Trophoblast cell (in vitro differentiated cells and primary cell): ENCODE measurements around the gene TXNRD2.
A peak's percentile ranks its signal among the peaks of the same experiment; 100 is the strongest.

Experiments
- DNase-seq, 2 donors: peaks; one replicate each; pipeline ENCODE4 v3.0.0-alpha.2; 2016
- H2AFZ ChIP-seq: 2 replicates; pipeline ENCODE4 v1.6.1; 2013; ENCODE audit warnings: low read length, moderate library complexity, mild to moderate bottlenecking; ENCODE audit not compliant: insufficient read depth, poor library complexity
- H2AK5ac ChIP-seq: 2 replicates; pipeline ENCODE4 v1.6.1; 2013; ENCODE audit warnings: mild to moderate bottlenecking, low read length
- H2BK120ac ChIP-seq: 2 replicates; pipeline ENCODE4 v1.6.1; 2013; ENCODE audit warnings: low read length, mild to moderate bottlenecking, moderate library complexity; ENCODE audit not compliant: insufficient read depth, poor library complexity
- H2BK12ac ChIP-seq: 2 replicates; pipeline ENCODE4 v1.6.1; 2013; ENCODE audit warnings: mild to moderate bottlenecking, low read length, moderate library complexity
- H2BK5ac ChIP-seq: 2 replicates; pipeline ENCODE4 v1.6.1; 2013; ENCODE audit warnings: low read length, low read depth, moderate library complexity, mild to moderate bottlenecking; ENCODE audit not compliant: poor library complexity
- H3K14ac ChIP-seq: 2 replicates; pipeline ENCODE4 v1.6.1; 2013; ENCODE audit warnings: mild to moderate bottlenecking, low read length
- H3K18ac ChIP-seq: 2 replicates; pipeline ENCODE4 v1.6.1; 2013; ENCODE audit warnings: mild to moderate bottlenecking, low read length
- H3K23ac ChIP-seq: 2 replicates; pipeline ENCODE4 v1.6.1; 2013; ENCODE audit warnings: low read length
- H3K27ac ChIP-seq: 2 replicates; pipeline ENCODE4 v1.5.1; 2013; ENCODE audit warnings: low read depth, mild to moderate bottlenecking, inconsistent platforms, low read length, moderate library complexity
- H3K27me3 ChIP-seq: 2 replicates; pipeline ENCODE4 v1.6.1; 2013; ENCODE audit warnings: inconsistent platforms, mild to moderate bottlenecking, low read length, moderate library complexity; ENCODE audit not compliant: insufficient read depth
- H3K36me3 ChIP-seq, 2 experiments: 1 replicate in 1 of 2; 2 replicates in 1 of 2; pipeline ENCODE4 v1.6.1; 2013; ENCODE audit warnings: low read length in 2 of 2, mild to moderate bottlenecking in 2 of 2, moderate library complexity in 1 of 2; ENCODE audit not compliant: insufficient read depth in 2 of 2, control insufficient read depth in 1 of 2
- H3K4ac ChIP-seq: 2 replicates; pipeline ENCODE4 v1.6.1; 2013; ENCODE audit warnings: low read depth, mild to moderate bottlenecking, low read length, moderate library complexity
- H3K4me1 ChIP-seq, 2 experiments: 1 replicate in 1 of 2; 2 replicates in 1 of 2; pipeline ENCODE4 v1.6.1; 2013; ENCODE audit warnings: low read length in 2 of 2, mild to moderate bottlenecking in 2 of 2, moderate library complexity in 1 of 2; ENCODE audit not compliant: insufficient read depth in 2 of 2, control insufficient read depth in 1 of 2
- H3K4me2 ChIP-seq: 2 replicates; pipeline ENCODE4 v1.6.1; 2013; ENCODE audit warnings: inconsistent platforms, mild to moderate bottlenecking, low read length, moderate library complexity
- H3K4me3 ChIP-seq: 2 replicates; pipeline ENCODE4 v1.5.1; 2013; ENCODE audit warnings: mild to moderate bottlenecking, low read depth, low read length, inconsistent platforms
- H3K79me1 ChIP-seq: one replicate; pipeline ENCODE4 v1.6.1; 2013; ENCODE audit warnings: low read length
- H3K79me2 ChIP-seq: 2 replicates; pipeline ENCODE4 v1.6.1; 2013; ENCODE audit warnings: low read length, mild to moderate bottlenecking; ENCODE audit not compliant: control insufficient read depth, insufficient read depth, poor library complexity
- H3K9ac ChIP-seq: 2 replicates; pipeline ENCODE4 v1.6.1; 2013; ENCODE audit warnings: mild to moderate bottlenecking, low read length
- H3K9me3 ChIP-seq: 2 replicates; pipeline ENCODE4 v1.6.1; 2013; ENCODE audit warnings: low read depth, mild to moderate bottlenecking, control low read depth, inconsistent platforms, low read length; ENCODE audit not compliant: insufficient read depth
- H4K12ac ChIP-seq: 2 replicates; pipeline ENCODE4 v1.6.1; 2013; ENCODE audit warnings: low read depth, mild to moderate bottlenecking, low read length, moderate library complexity
- H4K8ac ChIP-seq: 2 replicates; pipeline ENCODE4 v1.6.1; 2013; ENCODE audit warnings: low read depth, mild to moderate bottlenecking, low read length, moderate library complexity
- H4K91ac ChIP-seq: one replicate; pipeline ENCODE4 v1.6.1; 2013; ENCODE audit warnings: low read depth, mild to moderate bottlenecking, low read length, moderate library complexity
- WGBS: extraction: QIAGEN DNeasy Blood & Tissue Kit; methylation state at CpG from one replicate; pipeline ENCODE4 v1.1.7; 2013; ENCODE audit warnings: missing lambda C conversion rate; ENCODE audit not compliant: insufficient read length, insufficient coverage; ENCODE audit errors: extremely low coverage; 5-methylcytosine and 5-hydroxymethylcytosine counted together

The TXNRD2 gene

DNA sequence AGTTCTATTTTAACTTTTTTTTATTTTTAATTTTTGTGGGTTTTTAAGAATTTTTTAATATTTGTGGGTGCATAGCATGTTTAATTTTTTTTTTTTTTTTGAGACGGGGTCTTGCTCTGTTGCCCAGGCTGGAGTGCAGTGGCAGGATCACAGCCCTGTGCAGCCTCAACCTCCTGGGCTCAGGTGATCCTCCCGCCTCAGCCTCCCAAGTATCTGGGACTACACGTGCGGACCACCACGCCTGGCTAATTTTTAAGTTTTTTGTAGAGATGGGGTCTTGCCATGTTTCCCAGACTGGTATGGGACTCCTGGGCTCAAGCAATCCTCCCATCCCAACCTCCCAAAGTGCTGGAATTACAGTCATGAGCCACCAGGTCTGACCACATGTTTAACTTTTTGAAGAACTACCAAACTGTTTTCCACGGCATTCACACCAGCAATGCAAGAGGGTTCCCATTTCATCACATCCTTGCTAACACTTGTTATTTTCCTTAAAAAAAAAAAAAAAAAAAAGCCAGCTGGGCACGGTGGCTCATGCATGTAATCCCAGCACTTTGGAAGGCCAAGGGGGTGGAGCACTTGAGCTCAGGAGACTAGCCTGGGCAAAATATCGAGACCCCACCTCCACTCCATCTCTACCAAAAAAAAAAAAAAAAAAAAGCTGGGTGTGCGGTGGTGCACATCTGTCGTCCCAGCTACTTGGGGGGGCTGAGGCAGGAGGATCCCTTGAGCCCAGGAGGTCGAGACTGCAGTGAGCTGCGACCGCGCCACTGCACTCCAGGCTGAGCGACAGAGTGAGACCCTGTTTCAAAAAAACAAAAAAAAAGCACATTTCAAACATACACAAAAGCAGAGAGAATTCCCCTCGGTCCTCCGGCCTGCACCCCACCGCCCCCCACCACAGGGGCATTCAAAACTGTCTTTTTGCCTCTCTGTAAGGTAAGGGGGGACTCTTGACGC, 16.7 kb upstream of the TXNRD2 start:
- peaks cover under 1% of the 10 kb centered on the region for H3K79me2 ChIP-seq
- H3K23ac ChIP-seq: no peak overlapping the region
- no peak overlapping the region for H2AFZ ChIP-seq
- peak overlapping the region; percentile 81 for H4K8ac ChIP-seq
- peak overlapping the region; percentile 58 for H3K14ac ChIP-seq
- peak in 1 of 2 donors; percentile 19 for DNase-seq
- H2BK12ac ChIP-seq: peak overlapping the region; percentile 44
- no peak overlapping the region for H4K12ac ChIP-seq
- H2BK5ac ChIP-seq: no peak overlapping the region
- H3K9me3 ChIP-seq: peaks cover 2% of the 10 kb centered on the region
- no peak overlapping the region for H3K4me3 ChIP-seq
- no peak overlapping the region for H3K4ac ChIP-seq
- H2BK120ac ChIP-seq: no peak overlapping the region
- H3K79me1 ChIP-seq: peaks cover 17% of the 10 kb centered on the region
- H3K27ac ChIP-seq: no peak overlapping the region
- H3K27me3 ChIP-seq: no peaks in the 10 kb centered on the region
- H4K91ac ChIP-seq: peak overlapping the region; percentile 44
- no peak overlapping the region for H2AK5ac ChIP-seq
- WGBS: no CpG with 5 or more reads among the region's 19 CpGs
- H3K4me1 ChIP-seq: peaks cover 29 to 33% of the 10 kb centered on the region in 2 experiments
- no peak overlapping the region for H3K9ac ChIP-seq
- H3K18ac ChIP-seq: peak overlapping the region; percentile 54
- peak overlapping the region; percentile 65 for H3K4me2 ChIP-seq
- no peaks in the 10 kb centered on the region for H3K36me3 ChIP-seq

DNA sequence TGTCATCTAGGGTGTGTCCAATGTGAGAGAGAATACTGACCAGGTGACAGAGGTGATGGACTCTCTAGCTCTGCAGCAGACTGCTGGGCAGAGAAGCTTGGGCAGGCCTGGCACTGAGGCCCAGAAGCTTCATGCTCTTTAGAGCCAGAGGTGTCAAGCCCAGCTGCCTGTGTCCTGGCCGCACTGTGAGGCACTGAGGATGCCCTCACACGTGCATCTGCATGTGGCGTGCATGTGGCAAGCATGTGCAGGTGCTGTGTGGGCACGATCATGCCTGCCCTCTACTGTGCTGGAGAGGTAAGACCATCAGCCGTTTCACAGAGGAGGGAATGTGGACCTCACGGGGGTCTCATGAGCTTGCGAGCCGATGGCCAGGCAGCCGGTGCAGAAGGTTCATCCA, 15.8 kb upstream of the TXNRD2 start:
- Histone ChIP-seq H3K18ac (no peak overlapping the region), H3K36me3 (no peaks in the 10 kb centered on the region), H3K4me3 (peak overlapping the region; percentile 1), H2AFZ (no peak overlapping the region), H2BK5ac (no peak overlapping the region), H3K14ac (no peak overlapping the region), H3K9ac (no peak overlapping the region), H3K27ac (no peak overlapping the region), H3K79me1 (peaks cover 12% of the 10 kb centered on the region), H2AK5ac (no peak overlapping the region), H4K91ac (no peak overlapping the region), H3K79me2 (no peaks in the 10 kb centered on the region), H2BK12ac (no peak overlapping the region), H3K9me3 (peaks cover 2% of the 10 kb centered on the region), H2BK120ac (no peak overlapping the region), H4K8ac (no peak overlapping the region), H3K23ac (no peak overlapping the region), H3K4ac (no peak overlapping the region), H4K12ac (no peak overlapping the region), H3K4me2 (no peak overlapping the region), H3K4me1 (peaks cover 22 to 26% of the 10 kb centered on the region in 2 experiments), H3K27me3 (no peaks in the 10 kb centered on the region)
- no CpG with 5 or more reads among the region's 9 CpGs for WGBS
- DNase-seq: no peak

DNA sequence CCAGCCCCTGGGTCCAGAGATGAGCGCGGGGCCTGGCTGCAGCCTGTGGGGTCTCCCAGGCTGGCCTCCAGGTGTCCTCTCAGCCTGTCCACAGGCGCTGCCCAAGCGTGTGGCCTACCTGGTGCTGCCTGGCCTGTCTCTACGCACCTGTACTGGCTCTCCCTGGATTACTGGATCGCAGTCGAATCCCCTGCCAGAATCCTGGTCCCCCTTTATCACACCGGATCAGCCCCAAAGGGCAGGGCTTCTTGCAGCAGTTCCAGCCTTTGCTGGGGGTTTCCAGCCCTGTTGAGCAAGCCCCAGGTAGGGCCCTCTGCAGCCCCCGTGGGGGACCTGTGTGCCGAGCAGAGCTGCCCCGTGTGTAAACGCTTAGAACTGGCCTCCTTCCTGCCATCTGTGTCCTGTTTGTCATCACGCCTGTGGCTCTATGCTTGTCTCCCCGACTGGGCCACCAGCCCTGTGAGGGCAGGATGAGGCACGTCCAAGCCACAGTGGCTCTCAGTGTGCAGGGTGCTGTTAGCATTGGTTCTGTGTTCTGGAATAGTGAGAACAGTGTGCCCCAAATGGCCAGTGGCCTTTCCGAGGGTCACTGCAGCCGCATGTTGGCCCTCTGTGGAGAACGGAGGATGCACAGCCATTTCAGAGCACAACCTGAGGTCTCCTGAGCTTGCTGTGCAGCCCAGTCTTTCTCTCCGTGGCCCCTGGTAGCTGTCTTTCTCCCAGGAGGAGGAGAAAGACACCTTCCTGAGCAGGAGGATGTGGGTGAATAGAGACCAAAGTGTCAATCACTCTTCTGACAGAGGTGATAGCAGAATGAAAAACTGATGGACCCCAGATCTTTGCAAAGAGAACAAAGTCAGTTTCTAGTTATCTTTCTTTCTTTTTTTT, 13.9 kb upstream of the TXNRD2 start:
- Histone ChIP-seq H3K9me3 (peaks cover 2% of the 10 kb centered on the region), H3K14ac (no peak overlapping the region), H3K4me3 (no peak overlapping the region), H3K27me3 (no peaks in the 10 kb centered on the region), H4K12ac (no peak overlapping the region), H2AFZ (no peak overlapping the region), H3K18ac (no peak overlapping the region), H3K79me1 (peaks cover 9% of the 10 kb centered on the region), H3K36me3 (no peaks in the 10 kb centered on the region), H3K4ac (no peak overlapping the region), H3K23ac (no peak overlapping the region), H2AK5ac (no peak overlapping the region), H3K4me2 (no peak overlapping the region), H2BK5ac (no peak overlapping the region), H3K27ac (no peak overlapping the region), H4K8ac (no peak overlapping the region), H2BK12ac (no peak overlapping the region), H2BK120ac (no peak overlapping the region), H3K4me1 (peaks cover 8 to 12% of the 10 kb centered on the region in 2 experiments), H3K79me2 (no peaks in the 10 kb centered on the region), H3K9ac (no peak overlapping the region), H4K91ac (no peak overlapping the region)
- WGBS: no CpG with 5 or more reads among the region's 19 CpGs
- no peak for DNase-seq

DNA sequence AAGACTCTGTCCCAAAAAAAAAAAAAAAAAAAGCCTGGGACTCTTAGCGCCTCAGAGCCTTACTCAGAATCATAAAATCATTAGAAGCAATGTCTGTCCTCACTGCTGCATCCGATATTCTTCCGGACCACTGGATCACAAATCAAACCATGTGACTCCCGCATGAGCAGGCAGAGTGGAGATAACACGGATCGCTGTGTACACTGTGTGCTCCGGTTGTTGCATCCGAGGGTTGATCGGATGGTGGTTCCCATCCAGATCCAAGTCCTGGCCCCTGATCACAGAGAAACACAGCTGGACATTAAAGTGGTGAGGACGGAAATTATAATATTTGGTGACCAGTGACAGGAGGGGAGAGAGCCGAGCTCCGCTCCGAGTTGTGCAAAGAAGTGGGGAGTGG, 9.7 kb upstream of the TXNRD2 start:
- H3K4me1 ChIP-seq: no peaks in the 10 kb centered on the region
- peaks cover 2% of the 10 kb centered on the region for H3K9me3 ChIP-seq
- H2BK12ac ChIP-seq: no peak overlapping the region
- H3K4ac ChIP-seq: no peak overlapping the region
- no peak for DNase-seq
- H3K27ac ChIP-seq: no peak overlapping the region
- no peaks in the 10 kb centered on the region for H3K79me2 ChIP-seq
- WGBS: no CpG with 5 or more reads among the region's 13 CpGs
- H2BK120ac ChIP-seq: no peak overlapping the region
- no peak overlapping the region for H3K14ac ChIP-seq
- no peak overlapping the region for H3K9ac ChIP-seq
- H2AK5ac ChIP-seq: no peak overlapping the region
- H3K36me3 ChIP-seq: no peaks in the 10 kb centered on the region
- H4K8ac ChIP-seq: no peak overlapping the region
- H3K27me3 ChIP-seq: no peaks in the 10 kb centered on the region
- H3K79me1 ChIP-seq: no peaks in the 10 kb centered on the region
- H2BK5ac ChIP-seq: no peak overlapping the region
- no peak overlapping the region for H3K23ac ChIP-seq
- no peak overlapping the region for H3K4me2 ChIP-seq
- no peak overlapping the region for H4K12ac ChIP-seq
- H3K18ac ChIP-seq: no peak overlapping the region
- no peak overlapping the region for H2AFZ ChIP-seq
- no peak overlapping the region for H4K91ac ChIP-seq
- H3K4me3 ChIP-seq: no peak overlapping the region
